Neural progenitor cell (in vitro differentiated cells): ENCODE measurements around the gene OCIAD1.

Source experiments
- CTCF ChIP-seq: fragments of 200-600 bp; sonication (generic); IDR thresholded peaks from 2 replicates; pipeline ENCODE4 v1.5.1; 2017; ENCODE audit warnings: antibody characterized with exemption, mild to moderate bottlenecking
- EZH2phosphoT487 ChIP-seq: fragments of 200-600 bp; sonication (generic); IDR thresholded peaks from 2 replicates; pipeline ENCODE4 v1.6.1; 2017; ENCODE audit warnings: antibody characterized with exemption

GRCh38 chr4:48901196-48901595, 70.3 kb downstream of the OCIAD1 start:
- TF ChIP-seq CTCF (no peak), EZH2phosphoT487 (no peak)
